Panc1 (cell line): ENCODE measurements around the gene P2RX4. TPM values are rescaled to one million over a fixed set of nuclear protein-coding genes. Genes with fewer than 3 reads are reported as not detected.

Experiments
- ATAC-seq: fragments of 200-7000 bp; cut with Tn5 transposase; 2 replicates; pipeline ENCODE4 v1.9.1; 2020; ENCODE audit warnings: mild to moderate bottlenecking, moderate library complexity
- BruUV-seq: library from RNA; stranded (reverse); fragments of 400-500 nt; replicated peaks from 2 replicates; lab custom pipeline; 2021; lab: Mats Ljungman, UMichigan
- CTCF ChIA-PET: fragments of 300-600 bp; sonication (Branson Sonifier 250); formaldehyde crosslinking; loops from one replicate; lab custom pipeline; 2022; ENCODE audit warnings: antibody characterized with exemption; lab: Charles Lee
- POLR2A ChIA-PET: fragments of 300-600 bp; sonication (Branson Sonifier 250); formaldehyde crosslinking; loops from one replicate; lab custom pipeline; 2022; ENCODE audit warnings: antibody characterized with exemption; lab: Charles Lee
- DNase-seq: peaks from one replicate; pipeline ENCODE4 v3.0.0-alpha.2; 2010; ENCODE audit warnings: low read depth, low spot score
- H3K27ac ChIP-seq: 2 replicates; pipeline ENCODE4 v1.5.1; 2011; ENCODE audit warnings: mild to moderate bottlenecking, low read length, inconsistent platforms
- H3K27me3 ChIP-seq: fragments of 200-500 bp; sonication (Bioruptor generic); 2 replicates; pipeline ENCODE4 v1.6.0; 2014; ENCODE audit warnings: low read length, inconsistent platforms; ENCODE audit not compliant: control insufficient read depth, insufficient read depth
- H3K36me3 ChIP-seq: fragments of 200-500 bp; sonication (Bioruptor generic); 2 replicates; pipeline ENCODE4 v1.5.1; 2014; ENCODE audit warnings: inconsistent platforms, mild to moderate bottlenecking, low read length, moderate library complexity; ENCODE audit not compliant: control insufficient read depth, insufficient read depth
- H3K4me1 ChIP-seq: 2 replicates; pipeline ENCODE4 v1.5.1; 2011; ENCODE audit warnings: inconsistent platforms, mild to moderate bottlenecking, low read length, moderate library complexity; ENCODE audit not compliant: control insufficient read depth, insufficient read depth
- H3K4me3 ChIP-seq, 2 experiments: 2 replicates each; pipeline ENCODE4 v1.5.1; 2011 to 2012; ENCODE audit warnings: low read depth in 2 of 2, low read length in 2 of 2, mild to moderate bottlenecking in 2 of 2, inconsistent platforms in 1 of 2, moderate library complexity in 1 of 2
- H3K9me3 ChIP-seq: fragments of 200-500 bp; sonication (Bioruptor generic); 2 replicates; pipeline ENCODE4 v1.5.1; 2014; ENCODE audit warnings: low read depth, mild to moderate bottlenecking, inconsistent platforms, low read length, moderate library complexity; ENCODE audit not compliant: control insufficient read depth, insufficient read depth
- CTCF ChIP-seq: fragments of 450-650 bp; IDR thresholded peaks from 2 replicates; pipeline ENCODE4 v1.5.1; 2017; ENCODE audit warnings: mild to moderate bottlenecking
- POLR2AphosphoS5 ChIP-seq: IDR thresholded peaks from 2 replicates; pipeline ENCODE4 v1.6.1; 2012; ENCODE audit warnings: mild to moderate bottlenecking, low read depth, low read length, moderate library complexity
- REST ChIP-seq, 2 experiments: IDR thresholded peaks; 2 replicates each; pipeline ENCODE4 v1.6.1; 2011 to 2012; ENCODE audit warnings: low read depth in 2 of 2, control low read depth in 1 of 2, low read length in 1 of 2, mild to moderate bottlenecking in 1 of 2, moderate library complexity in 1 of 2; ENCODE audit not compliant: insufficient read depth in 1 of 2
- SIN3A ChIP-seq: IDR thresholded peaks from 2 replicates; pipeline ENCODE4 v1.6.1; 2012; ENCODE audit warnings: low read depth, mild to moderate bottlenecking, low read length, moderate library complexity, borderline replicate concordance; ENCODE audit not compliant: insufficient read depth
- TCF7L2 ChIP-seq: IDR thresholded peaks from 2 replicates; pipeline ENCODE4 v1.6.1; 2011; ENCODE audit warnings: mild to moderate bottlenecking, low read depth, low read length, inconsistent platforms
- in situ Hi-C: cut with HindIII; loops from 2 replicates; pipeline ENCODE4 v1.10.0; 2016; ENCODE audit warnings: low sequenced_read_pairs, low pct_unique_long_range_greater_than_20kb
- intact Hi-C: fragments of 100-400 bp; cut with micrococcal nuclease; formaldehyde crosslinking; loops from one replicate; pipeline ENCODE4 v1.10.0; 2022; ENCODE audit not compliant: unreplicated experiment
- total RNA-seq: library from RNA; stranded (reverse); gene quantifications from one replicate; pipeline ENCODE4 v1.2.1, GENCODE V29; 2021; ENCODE audit not compliant: unreplicated experiment

Gene P2RX4
- total RNA-seq, 1 experiment from 2014 or later: 12.4 TPM

GRCh38 chr12:121167951-121168350, 42.0 kb upstream of the P2RX4 start:
- intact Hi-C loops (no loop called here), in situ Hi-C loops (no loop called here)
- no peaks in the 10 kb centered on the region for H3K36me3 ChIP-seq
- ChIA-PET POLR2A (no interaction called here), CTCF (no interaction called here)
- no peaks in the 10 kb centered on the region for H3K27me3 ChIP-seq
- DNase-seq (no peak), ATAC-seq (no peak)
- no peak overlapping the region for H3K27ac ChIP-seq
- no peak overlapping the region for H3K4me3 ChIP-seq
- no peaks in the 10 kb centered on the region for H3K9me3 ChIP-seq
- no peaks in the 10 kb centered on the region for H3K4me1 ChIP-seq
- BruUV-seq: no TSS peak
- TF ChIP-seq POLR2AphosphoS5: no peak
- TF ChIP-seq REST (IDR thresholded peaks at IDR 0.05; ENCODE audit: insufficient read depth in 1 of 2, low read depth in 2 of 2, low read length in 1 of 2): no peak
- TF ChIP-seq SIN3A: no peak
- TF ChIP-seq TCF7L2: no peak
- TF ChIP-seq CTCF: no peak

- H3K4me1 ChIP-seq: no peaks in the 10 kb centered on the region
- no peak for ATAC-seq
- no peaks in the 10 kb centered on the region for H3K9me3 ChIP-seq
- BruUV-seq: no TSS peak
- intact Hi-C loops (no loop called here), in situ Hi-C loops (no loop called here)
- H3K27ac ChIP-seq: no peak overlapping the region
- H3K4me3 ChIP-seq: no peak overlapping the region
- ChIA-PET POLR2A (interaction anchor here (0.6 kb wide), 1 partner anchor 279 kb away, joined by 3 read pairs; no protein-coding TSS in a partner anchor), CTCF (no interaction called here)
- H3K27me3 ChIP-seq: no peaks in the 10 kb centered on the region
- no peak for DNase-seq
- H3K36me3 ChIP-seq: no peaks in the 10 kb centered on the region
- no peak for TF ChIP-seq CTCF
- TF ChIP-seq SIN3A: no peak
- TF ChIP-seq REST (IDR thresholded peaks at IDR 0.05; ENCODE audit: insufficient read depth in 1 of 2, low read depth in 2 of 2, low read length in 1 of 2): no peak
- TF ChIP-seq POLR2AphosphoS5: no peak
- TF ChIP-seq TCF7L2: no peak
Measured at GRCh38 chr12:121170151-121170550, 39.8 kb upstream of the P2RX4 start.
